ENCODE measurements around the gene SETD2. TPM values are rescaled to one million over a fixed set of nuclear protein-coding genes. Genes with fewer than 3 reads are reported as not detected.
A peak's percentile ranks its signal among the peaks of the same experiment; 100 is the strongest.

SETD2 gene
- total RNA-seq, 1 experiment from 2014 or later, result 60.8 TPM

DNA sequence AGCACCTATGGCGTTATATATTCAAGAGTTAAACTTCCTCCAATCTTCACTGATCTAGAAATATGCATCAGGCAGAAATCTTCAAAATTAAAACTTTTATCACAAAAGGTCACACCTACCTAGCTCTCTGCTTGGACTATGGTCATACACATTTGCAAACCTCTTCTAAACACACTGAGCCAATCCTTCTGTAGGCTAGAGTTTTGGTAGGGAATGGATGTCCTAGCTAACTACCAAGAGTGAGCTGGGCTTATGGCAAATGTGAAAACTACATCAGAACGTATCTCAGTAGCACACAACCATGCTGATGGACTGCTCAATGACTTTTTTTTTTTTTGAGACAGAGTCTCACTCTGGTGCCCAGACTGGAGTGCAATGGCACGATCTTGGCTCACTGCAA lies 29.6 kb downstream of the SETD2 start:
- no peaks in the 10 kb centered on the region for H4K20me1 ChIP-seq (ENCODE audit: control insufficient read depth, insufficient read depth, insufficient read length)
- no peak overlapping the region for H3K4ac ChIP-seq (ENCODE audit: low read depth, low read length)
- no peak overlapping the region for H2AK5ac ChIP-seq (ENCODE audit: insufficient read length, low read length)
- no peaks in the 10 kb centered on the region for H3K27me3 ChIP-seq (ENCODE audit: insufficient read depth, low read length)
- peaks cover 20 to 36% of the 10 kb centered on the region in 2 experiments for H3K4me1 Mint-ChIP-seq
- H3K36me3 Mint-ChIP-seq (ENCODE audit: insufficient read depth in 1 of 3, low read depth in 3 of 3), result peaks cover 0 to 2% (median 0%) of the 10 kb centered on the region in 3 experiments; a peak in 3 of 7 replicates
- H3K9ac ChIP-seq (ENCODE audit: extremely low read depth, insufficient read length, low read length), result no peak overlapping the region
- no peak overlapping the region for H2AFZ ChIP-seq (ENCODE audit: low read length)
- H3K9me3 ChIP-seq (ENCODE audit: control insufficient read depth, low read depth, low read length), result no peaks in the 10 kb centered on the region
- H3K56ac ChIP-seq (ENCODE audit: insufficient read length, low read depth, low read length), result no peak overlapping the region
- H3K79me2 ChIP-seq (ENCODE audit: insufficient read depth, low read length), result peaks cover 34% of the 10 kb centered on the region
- H3K9me3 Mint-ChIP-seq, result no peaks in the 10 kb centered on the region
- H3K18ac ChIP-seq (ENCODE audit: insufficient read length, low read depth, low read length), result no peak overlapping the region
- H2BK12ac ChIP-seq (ENCODE audit: insufficient read length, low read depth, low read length), result no peak overlapping the region
- no CpG with 5 or more reads among the region's 3 CpGs for WGBS (ENCODE audit: extremely low coverage, insufficient read length, low lambda C conversion rate)
- H2BK5ac ChIP-seq (ENCODE audit: insufficient read length, low read length), result no peak overlapping the region
- no peak overlapping the region for H4K5ac ChIP-seq (ENCODE audit: insufficient read length, low read depth, low read length)
- H3K4me1 ChIP-seq (ENCODE audit: insufficient read depth, low read length), result peaks cover 3% of the 10 kb centered on the region; the same call in 1 of the 2 replicates
- no peak overlapping the region for H4K91ac ChIP-seq (ENCODE audit: insufficient read length, low read depth, low read length)
- peaks cover 3% of the 10 kb centered on the region for H3K79me1 ChIP-seq (ENCODE audit: insufficient read depth, low read depth, low read length, poor library complexity, severe bottlenecking)
- H2BK15ac ChIP-seq (ENCODE audit: low read depth, low read length), result no peak overlapping the region
- TF ChIP-seq, protein P1, sequence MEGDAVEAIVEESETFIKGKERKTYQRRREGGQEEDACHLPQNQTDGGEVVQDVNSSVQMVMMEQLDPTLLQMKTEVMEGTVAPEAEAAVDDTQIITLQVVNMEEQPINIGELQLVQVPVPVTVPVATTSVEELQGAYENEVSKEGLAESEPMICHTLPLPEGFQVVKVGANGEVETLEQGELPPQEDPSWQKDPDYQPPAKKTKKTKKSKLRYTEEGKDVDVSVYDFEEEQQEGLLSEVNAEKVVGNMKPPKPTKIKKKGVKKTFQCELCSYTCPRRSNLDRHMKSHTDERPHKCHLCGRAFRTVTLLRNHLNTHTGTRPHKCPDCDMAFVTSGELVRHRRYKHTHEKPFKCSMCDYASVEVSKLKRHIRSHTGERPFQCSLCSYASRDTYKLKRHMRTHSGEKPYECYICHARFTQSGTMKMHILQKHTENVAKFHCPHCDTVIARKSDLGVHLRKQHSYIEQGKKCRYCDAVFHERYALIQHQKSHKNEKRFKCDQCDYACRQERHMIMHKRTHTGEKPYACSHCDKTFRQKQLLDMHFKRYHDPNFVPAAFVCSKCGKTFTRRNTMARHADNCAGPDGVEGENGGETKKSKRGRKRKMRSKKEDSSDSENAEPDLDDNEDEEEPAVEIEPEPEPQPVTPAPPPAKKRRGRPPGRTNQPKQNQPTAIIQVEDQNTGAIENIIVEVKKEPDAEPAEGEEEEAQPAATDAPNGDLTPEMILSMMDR (conservative IDR thresholded peaks at IDR 0.05), result no peak
- no peak overlapping the region for H2BK120ac ChIP-seq (ENCODE audit: low read depth, low read length, poor library complexity, severe bottlenecking)
- H3K27ac ChIP-seq (ENCODE audit: insufficient read length, low read depth, low read length), result no peak overlapping the region
- H3K4me3 Mint-ChIP-seq, result no peak overlapping the region
- no peak for DNase-seq
- H3K27ac Mint-ChIP-seq, result 0 out of 7 replicates have a peak overlapping the region, but pooled peaks of 1 of the 3 experiments have one; percentile 40
- no peak overlapping the region for H3K14ac ChIP-seq (ENCODE audit: insufficient read depth, low read length)
- H4K8ac ChIP-seq (replicated peaks; ENCODE audit: insufficient read length, low read depth, low read length), result no peak overlapping the region
- H3K27me3 Mint-ChIP-seq (ENCODE audit: low read depth), result no peaks in the 10 kb centered on the region
- H3T11ph ChIP-seq (ENCODE audit: low read length), result no peak overlapping the region
- H3K23me2 ChIP-seq (ENCODE audit: insufficient read length, low read depth, low read length, poor library complexity, severe bottlenecking), result no peaks in the 10 kb centered on the region
- H2BK20ac ChIP-seq (ENCODE audit: low read depth, low read length, poor library complexity, severe bottlenecking), result no peak overlapping the region
- no peak overlapping the region for H3K23ac ChIP-seq (ENCODE audit: insufficient read length, low read depth, low read length)
- H3K4me2 ChIP-seq (ENCODE audit: insufficient read depth, insufficient read length, low read length), result no peak overlapping the region

Measured in H9 (cell line).